ENCODE results near the gene PKP3. TPM values are rescaled to one million over a fixed set of nuclear protein-coding genes. Genes with fewer than 3 reads are reported as not detected.
A peak's percentile ranks its signal among the peaks of the same experiment; 100 is the strongest.

The PKP3 gene
- total RNA-seq, 2 donors from 2014 or later, result 0.52 to 0.68 TPM

DNA sequence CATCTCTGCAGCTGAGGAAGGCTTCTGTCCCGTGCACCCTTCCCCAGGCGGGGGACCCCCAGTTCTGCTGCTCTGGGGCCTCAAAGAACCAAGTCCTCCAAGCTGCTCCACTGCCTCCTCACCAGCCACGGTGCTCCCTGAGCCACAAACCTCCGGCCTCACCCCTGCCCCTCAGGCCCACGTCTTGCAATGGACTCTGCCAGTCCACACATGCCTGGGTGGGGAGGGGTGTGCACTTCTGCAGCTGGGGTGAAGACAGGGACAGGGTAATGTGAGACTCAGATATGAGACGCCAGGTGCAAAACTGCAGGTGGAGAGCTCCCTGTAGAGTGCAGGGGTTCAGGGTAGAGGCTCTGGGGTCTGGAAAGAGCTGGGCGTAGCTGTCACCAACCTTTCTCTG, 52.9 kb downstream of the PKP3 start:
- ATAC-seq, result no peak
- intact Hi-C loops (cut with DNase I), result no loop called here
- DNase-seq, result no peak

GRCh38 chr11:447923-448731, 54.1 kb downstream of the PKP3 start:
- peak; percentile 97 for DNase-seq
- intact Hi-C loops (cut with DNase I), result loop anchor here in 1 of 2 donors (1.0 to 2.0 kb wide), 2 partner anchors 31 to 58 kb away; no protein-coding TSS in a partner anchor
- ATAC-seq, result peak; percentile 85 to 89

- DNase-seq (peak; percentile 98), ATAC-seq (peak; percentile 94)
- intact Hi-C loops (cut with DNase I), result loop anchor here (2.0 to 10.0 kb wide), 2 partner anchors 33 to 145 kb away; partner anchors contain the start of gene IFITM2 (in 1 of the 2)
Observed at GRCh38 chr11:449889-450808, 56.1 kb downstream of the PKP3 start, which contains the start of gene PTDSS2. PTDSS2 (plus strand) TSS chr11:450279; CDS start chr11:450456, 177 bp downstream.

DNA sequence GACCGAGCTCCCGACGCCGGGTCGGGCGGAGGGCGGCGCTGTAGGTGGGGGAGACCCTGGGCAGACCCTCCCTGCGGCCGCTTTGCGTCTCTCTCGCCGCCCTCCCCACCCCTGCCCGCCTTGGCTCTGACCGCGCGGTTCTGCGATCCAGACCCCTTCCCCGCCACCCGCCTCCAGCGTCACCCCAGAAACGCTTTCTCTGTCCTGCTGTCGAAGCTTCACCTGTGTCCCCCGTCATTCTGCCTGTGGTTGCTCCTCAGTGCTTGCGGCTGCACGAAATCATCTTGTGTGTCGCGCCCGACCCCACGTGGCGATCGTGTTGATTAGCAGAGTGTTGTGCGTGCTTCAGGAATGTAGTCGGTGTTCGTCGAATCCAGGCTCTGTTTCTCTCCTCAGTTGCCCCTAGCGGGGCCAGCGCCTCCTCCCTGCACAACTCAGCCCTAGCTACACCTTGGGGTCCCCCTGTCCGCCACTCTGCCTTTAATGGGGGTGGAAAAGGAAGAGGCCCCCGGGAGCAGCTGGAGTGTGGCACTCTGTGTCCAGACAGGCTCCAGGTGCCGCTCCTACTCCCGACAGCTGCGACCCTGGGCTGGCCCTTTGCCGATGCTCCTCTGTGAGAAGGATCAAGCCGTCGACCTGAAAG, 56.9 kb downstream of the PKP3 start:
- DNase-seq, result peak; percentile 64
- peak; percentile 1 to 16 for ATAC-seq
- intact Hi-C loops (cut with DNase I), result loop anchor here in 1 of 2 donors (10.0 kb wide), 1 partner anchor 146 kb away; the partner anchor contains the start of gene IFITM2

DNA sequence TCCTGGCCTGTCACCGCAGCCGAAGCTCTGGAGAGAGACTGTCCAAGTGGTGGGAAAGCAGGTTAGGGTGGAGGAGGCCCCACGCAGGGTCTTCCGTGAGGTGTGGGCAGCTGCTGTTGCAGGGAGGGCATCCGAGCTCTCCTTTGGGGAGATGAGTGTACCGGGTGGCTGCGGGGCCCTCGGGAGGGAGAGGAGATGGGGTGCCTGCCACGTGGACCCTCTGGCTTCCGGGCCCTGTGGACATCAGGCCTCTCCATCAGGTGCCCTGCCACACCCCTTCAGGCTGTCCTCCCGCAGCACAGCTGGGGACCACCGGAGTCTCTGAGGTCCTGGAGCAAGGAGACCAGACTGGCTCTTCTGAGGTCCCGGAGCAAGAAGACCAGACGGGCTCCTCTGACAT, 57.7 kb downstream of the PKP3 start:
- no peak for DNase-seq
- ATAC-seq, result no peak
- intact Hi-C loops (cut with DNase I), result loop anchor here in 1 of 2 donors (10.0 kb wide), 1 partner anchor 147 kb away; the partner anchor contains the start of gene IFITM2

GRCh38 chr11:452203-452744, 58.3 kb downstream of the PKP3 start:
- DNase-seq (no peak), ATAC-seq (no peak)
- intact Hi-C loops (cut with DNase I), result loop anchor here in 1 of 2 donors (10.0 kb wide), 1 partner anchor 147 kb away; the partner anchor contains the start of gene IFITM2

DNA sequence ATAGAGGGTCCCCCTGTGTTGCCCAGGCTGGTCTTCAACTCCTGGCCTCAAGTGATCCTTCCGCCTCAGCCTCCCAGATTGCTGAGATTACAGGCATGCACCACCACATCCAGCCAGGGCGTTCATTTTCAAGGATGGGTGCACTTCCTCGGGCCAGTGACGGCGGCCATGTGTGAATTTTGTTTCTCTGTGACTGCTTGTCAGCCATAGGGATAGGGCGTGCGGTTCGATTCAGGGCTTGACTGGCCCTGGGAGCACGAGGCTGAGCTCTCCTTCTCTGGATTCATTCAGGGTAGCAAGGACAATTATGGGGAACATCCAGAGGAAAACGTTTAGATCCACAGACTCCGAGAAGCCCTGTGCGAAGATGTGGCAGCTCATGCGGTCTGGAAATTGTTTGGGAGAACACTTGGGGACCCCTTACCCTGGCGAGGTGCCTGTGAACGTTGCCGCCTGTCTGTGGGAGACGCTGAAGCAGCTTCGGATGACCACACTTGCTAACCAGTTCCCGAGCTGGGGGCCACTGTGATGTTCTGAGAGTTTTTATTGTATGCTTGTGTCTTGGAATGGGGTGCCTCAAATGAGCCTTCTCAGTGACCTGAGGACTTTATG, 59.0 kb downstream of the PKP3 start:
- ATAC-seq (no peak), DNase-seq (no peak)
- intact Hi-C loops (cut with DNase I), result loop anchor here in 1 of 2 donors (10.0 kb wide), 1 partner anchor 148 kb away; the partner anchor contains the start of gene IFITM2

GRCh38 chr11:453564-453963, 59.6 kb downstream of the PKP3 start:
- intact Hi-C loops (cut with DNase I), result loop anchor here in 1 of 2 donors (10.0 kb wide), 1 partner anchor 149 kb away; the partner anchor contains the start of gene IFITM2
- ATAC-seq (no peak), DNase-seq (no peak)

GRCh38 chr11:454043-454442, 60.0 kb downstream of the PKP3 start:
- no peak for ATAC-seq
- intact Hi-C loops (cut with DNase I), result loop anchor here in 1 of 2 donors (10.0 kb wide), 1 partner anchor 149 kb away; the partner anchor contains the start of gene IFITM2
- no peak for DNase-seq

Other genes with a start within 250 kb of the PKP3 start
- gene SCGB1C1, start 201.1 kb upstream of the PKP3 start, total RNA-seq, result not detected
- 10 to 100 TPM; 27.6 to 44.5 TPM for gene BET1L, start 186.8 kb upstream of the PKP3 start, total RNA-seq
- gene RIC8A, start 186.5 kb upstream of the PKP3 start, total RNA-seq, result 10 to 100 TPM; 54.1 to 67.4 TPM
- 10 to 100 TPM; 21.1 to 21.6 TPM for gene SIRT3, start 157.9 kb upstream of the PKP3 start, total RNA-seq
- gene PSMD13, start 157.2 kb upstream of the PKP3 start, total RNA-seq, result 10 to 100 TPM; 75.5 to 87.3 TPM
- gene NLRP6, start 115.8 kb upstream of the PKP3 start, total RNA-seq, result under 1 TPM; 0.16 to 0.62 TPM
- gene PGGHG, start 105.1 kb upstream of the PKP3 start, total RNA-seq, result 10 to 100 TPM; 10.8 to 15.8 TPM
- not detected for gene IFITM5, start 94.7 kb upstream of the PKP3 start, total RNA-seq
- 100 to 1,000 TPM; 420 to 494 TPM for gene IFITM2, start 86.4 kb upstream of the PKP3 start, total RNA-seq
- gene IFITM1, start 80.2 kb upstream of the PKP3 start, total RNA-seq, result 100 to 1,000 TPM; 151 to 215 TPM
- 100 to 1,000 TPM; 669 to 779 TPM for gene IFITM3, start 73.3 kb upstream of the PKP3 start, total RNA-seq
- 1 to 10 TPM; 2.1 to 2.4 TPM for gene B4GALNT4, start 24.7 kb upstream of the PKP3 start, total RNA-seq
- 10 to 100 TPM; 35.4 to 36.7 TPM for gene SIGIRR, start 20.8 kb downstream of the PKP3 start, total RNA-seq
- 1 to 10 TPM in 1 of 2 donors, under 1 TPM in 1; 0.55 to 1.6 TPM for gene ANO9, start 47.8 kb downstream of the PKP3 start, total RNA-seq
- gene PTDSS2, start 56.1 kb downstream of the PKP3 start, total RNA-seq, result 10 to 100 TPM; 21.5 to 26.5 TPM
- 100 to 1,000 TPM; 153 to 159 TPM for gene RNH1, start 113.0 kb downstream of the PKP3 start, total RNA-seq
- 10 to 100 TPM; 47.9 to 56.5 TPM for gene HRAS, start 141.4 kb downstream of the PKP3 start, total RNA-seq
- under 1 TPM; 0.47 to 0.68 TPM for gene LRRC56, start 143.3 kb downstream of the PKP3 start, total RNA-seq
- gene LMNTD2, start 166.5 kb downstream of the PKP3 start, total RNA-seq, result 1 to 10 TPM in 1 of 2 donors, under 1 TPM in 1; 0.58 to 1.1 TPM
- gene RASSF7, start 166.8 kb downstream of the PKP3 start, total RNA-seq, result 1 to 10 TPM; 3.2 to 4.4 TPM
- gene PHRF1, start 182.3 kb downstream of the PKP3 start, total RNA-seq, result 10 to 100 TPM; 17.3 to 21.5 TPM
- 10 to 100 TPM; 12.1 to 24.3 TPM for gene IRF7, start 221.7 kb downstream of the PKP3 start, total RNA-seq
- not detected for gene CDHR5, start 230.7 kb downstream of the PKP3 start, total RNA-seq
- gene SCT, start 233.0 kb downstream of the PKP3 start, total RNA-seq, result not detected
- gene DRD4, start 243.1 kb downstream of the PKP3 start, total RNA-seq, result under 1 TPM; 0.15 to 0.29 TPM